PC-3 (cell line): ENCODE data around the gene USP11. TPM values are rescaled to one million over a fixed set of nuclear protein-coding genes. Genes with fewer than 3 reads are reported as not detected.

Experiments
- ATAC-seq: fragments of 200-7000 bp; cut with Tn5 transposase; 2 replicates; pipeline ENCODE4 v1.9.1; 2020; ENCODE audit warnings: mild to moderate bottlenecking, moderate library complexity
- BruUV-seq: library from RNA; stranded (reverse); fragments of 400-500 nt; replicated peaks from 2 replicates; lab custom pipeline; 2021; lab: Mats Ljungman, UMichigan
- CTCF ChIA-PET: fragments of 300-600 bp; sonication (Branson Sonifier 250); formaldehyde crosslinking; loops from one replicate; lab custom pipeline; 2022; ENCODE audit warnings: antibody characterized with exemption; lab: Charles Lee
- POLR2A ChIA-PET: fragments of 300-600 bp; sonication (Branson Sonifier 250); formaldehyde crosslinking; loops from one replicate; lab custom pipeline; 2022; ENCODE audit warnings: antibody characterized with exemption; ENCODE audit not compliant: unreplicated experiment; lab: Charles Lee
- DNase-seq: peaks from one replicate; pipeline ENCODE4 v3.0.0-alpha.2; 2015
- H2AFZ ChIP-seq: fragments of 300-600 bp; sonication (generic); 2 replicates; pipeline ENCODE4 v1.6.0; 2016; ENCODE audit warnings: antibody characterized with exemption, low read length
- H3F3A ChIP-seq: fragments of 300-600 bp; sonication (generic); one replicate; pipeline ENCODE4 v1.6.0; 2017; ENCODE audit warnings: antibody characterized with exemption, low read length, control low read depth, mild to moderate bottlenecking; ENCODE audit not compliant: unreplicated experiment
- H3K27ac ChIP-seq: fragments of 300-600 bp; sonication (generic); 2 replicates; pipeline ENCODE4 v1.5.1; 2016; ENCODE audit warnings: mild to moderate bottlenecking, low read length
- H3K27me3 ChIP-seq: fragments of 300-600 bp; sonication (generic); 2 replicates; pipeline ENCODE4 v1.6.1; 2016; ENCODE audit warnings: low read length, mixed read lengths
- H3K36me3 ChIP-seq: fragments of 300-600 bp; sonication (generic); 2 replicates; pipeline ENCODE4 v1.6.1; 2016; ENCODE audit warnings: low read depth, mixed run types, low read length, mixed read lengths
- H3K4me1 ChIP-seq: fragments of 300-600 bp; sonication (generic); 2 replicates; pipeline ENCODE4 v1.5.1; 2016; ENCODE audit warnings: low read length; ENCODE audit not compliant: insufficient read depth
- H3K4me2 ChIP-seq: fragments of 300-600 bp; sonication (generic); 2 replicates; pipeline ENCODE4 v1.6.0; 2016; ENCODE audit warnings: low read length
- H3K4me3 ChIP-seq: fragments of 300-600 bp; sonication (generic); 2 replicates; pipeline ENCODE4 v1.5.1; 2016; ENCODE audit warnings: mild to moderate bottlenecking, low read length, mixed read lengths
- H3K79me2 ChIP-seq: fragments of 300-600 bp; sonication (generic); 2 replicates; pipeline ENCODE4 v1.6.1; 2017; ENCODE audit warnings: low read length, mixed read lengths
- H3K9ac ChIP-seq: fragments of 300-600 bp; sonication (generic); 2 replicates; pipeline ENCODE4 v1.6.0; 2016; ENCODE audit warnings: mild to moderate bottlenecking, low read length
- H3K9me2 ChIP-seq: fragments of 300-600 bp; sonication (generic); replicated peaks from 2 replicates; pipeline ENCODE4 v1.6.1; 2016; ENCODE audit warnings: mixed run types, low read length, mixed read lengths
- H3K9me3 ChIP-seq: fragments of 300-600 bp; sonication (generic); 2 replicates; pipeline ENCODE4 v1.6.1; 2016; ENCODE audit warnings: low read length, mixed read lengths
- H4K20me1 ChIP-seq: fragments of 300-600 bp; sonication (generic); 2 replicates; pipeline ENCODE4 v1.6.1; 2016; ENCODE audit warnings: low read length, mixed read lengths
- EZH2 ChIP-seq: fragments of 300-600 bp; sonication (generic); IDR thresholded peaks from one replicate; pipeline ENCODE4 v1.6.1; 2017; ENCODE audit warnings: antibody characterized with exemption, mild to moderate bottlenecking, low read length; ENCODE audit not compliant: unreplicated experiment
- EZH2phosphoT487 ChIP-seq: fragments of 300-600 bp; sonication (generic); IDR thresholded peaks from 2 replicates; pipeline ENCODE4 v1.6.1; 2018; ENCODE audit warnings: mild to moderate bottlenecking, antibody characterized with exemption, low read length, borderline replicate concordance
- intact Hi-C: fragments of 100-400 bp; cut with micrococcal nuclease; formaldehyde crosslinking; loops from 2 replicates; pipeline ENCODE4 v1.9.0; 2023
- total RNA-seq: library from RNA; depleted of rRNA; stranded (reverse); fragments of >200 nt; gene quantifications from 2 replicates; pipeline ENCODE4 v1.2.3, GENCODE V29; 2014
- TF ChIP-seq, protein P1 (sequence below): fragments of 300-600 bp; sonication (generic); conservative IDR thresholded peaks from 2 replicates; pipeline ENCODE4 v1.5.1; 2017; ENCODE audit warnings: antibody characterized with exemption, low read depth, mild to moderate bottlenecking, low read length

USP11 gene
- total RNA-seq, 1 experiment from 2014 or later: 31.3 TPM

DNA sequence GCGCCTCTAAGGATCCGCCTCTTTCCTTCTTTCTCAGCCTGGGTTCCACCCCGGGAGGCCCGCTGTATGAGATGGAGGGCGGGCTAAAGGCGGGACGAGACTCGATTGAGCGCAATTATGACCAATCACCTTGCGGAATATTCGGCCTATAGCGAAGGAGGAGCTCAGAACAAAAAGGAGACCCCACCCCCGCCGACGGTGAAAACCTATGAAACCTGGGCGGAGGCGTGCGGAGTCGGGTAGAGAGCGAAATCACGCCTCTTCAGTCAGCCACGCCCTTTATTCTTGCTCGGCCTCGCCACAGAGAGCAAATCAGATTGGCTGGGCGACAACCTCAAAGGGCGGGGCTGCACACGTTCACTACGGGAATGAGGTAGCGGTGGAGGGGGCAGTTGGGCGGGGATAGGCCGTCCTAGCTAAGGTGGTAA, 14.9 kb upstream of the USP11 start:
- ATAC-seq (peak; percentile 83), DNase-seq (peak; percentile 98)
- intact Hi-C loops: loop anchor here (1.0 to 5.0 kb wide), 3 partner anchors 15 to 166 kb away; partner anchors contain the start of gene USP11
- Histone ChIP-seq H3K4me3 (peak overlapping the region; percentile 93), H3F3A (peaks cover 16% of the 10 kb centered on the region), H3K79me2 (peaks cover 44% of the 10 kb centered on the region), H2AFZ (peak overlapping the region; percentile 91), H3K27me3 (no peaks in the 10 kb centered on the region), H3K27ac (peak overlapping the region; percentile 96), H3K36me3 (peaks cover 32% of the 10 kb centered on the region), H3K9ac (peak overlapping the region; percentile 99), H3K9me3 (no peaks in the 10 kb centered on the region), H3K9me2 (no peaks in the 10 kb centered on the region), H4K20me1 (peaks cover 30% of the 10 kb centered on the region), H3K4me2 (peak overlapping the region; percentile 89), H3K4me1 (peaks cover 34% of the 10 kb centered on the region)
- POLR2A ChIA-PET: interaction anchor here (0.6 to 1.3 kb wide), 4 partner anchors 16 to 231 kb away, joined by 3 to 9 read pairs (median 6); partner anchors contain the start of gene USP11
- no peak for TF ChIP-seq EZH2phosphoT487
- no peak for TF ChIP-seq EZH2
- TF ChIP-seq, protein P1, sequence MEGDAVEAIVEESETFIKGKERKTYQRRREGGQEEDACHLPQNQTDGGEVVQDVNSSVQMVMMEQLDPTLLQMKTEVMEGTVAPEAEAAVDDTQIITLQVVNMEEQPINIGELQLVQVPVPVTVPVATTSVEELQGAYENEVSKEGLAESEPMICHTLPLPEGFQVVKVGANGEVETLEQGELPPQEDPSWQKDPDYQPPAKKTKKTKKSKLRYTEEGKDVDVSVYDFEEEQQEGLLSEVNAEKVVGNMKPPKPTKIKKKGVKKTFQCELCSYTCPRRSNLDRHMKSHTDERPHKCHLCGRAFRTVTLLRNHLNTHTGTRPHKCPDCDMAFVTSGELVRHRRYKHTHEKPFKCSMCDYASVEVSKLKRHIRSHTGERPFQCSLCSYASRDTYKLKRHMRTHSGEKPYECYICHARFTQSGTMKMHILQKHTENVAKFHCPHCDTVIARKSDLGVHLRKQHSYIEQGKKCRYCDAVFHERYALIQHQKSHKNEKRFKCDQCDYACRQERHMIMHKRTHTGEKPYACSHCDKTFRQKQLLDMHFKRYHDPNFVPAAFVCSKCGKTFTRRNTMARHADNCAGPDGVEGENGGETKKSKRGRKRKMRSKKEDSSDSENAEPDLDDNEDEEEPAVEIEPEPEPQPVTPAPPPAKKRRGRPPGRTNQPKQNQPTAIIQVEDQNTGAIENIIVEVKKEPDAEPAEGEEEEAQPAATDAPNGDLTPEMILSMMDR: no peak
- CTCF ChIA-PET: interaction anchor here (1.0 kb wide), 2 partner anchors 18 to 166 kb away, joined by 3 to 7 read pairs; no protein-coding TSS in a partner anchor
- no TSS peak for BruUV-seq

GRCh38 chrX:47218280-47218919, 14.4 kb upstream of the USP11 start, which contains the start of gene CDK16:
CDK16 (plus strand) TSS chrX:47218681; CDS start chrX:47223558, 4,877 bp downstream.
- H3K4me2 ChIP-seq: peak within 1 kb of the TSS; percentile 89
- DNase-seq: peak; percentile 77
- no peaks in the 10 kb centered on the region for H3K9me2 ChIP-seq
- peak within 1 kb of the TSS; percentile 91 for H2AFZ ChIP-seq
- TF ChIP-seq, protein P1: no peak
- no peak for TF ChIP-seq EZH2
- TF ChIP-seq EZH2phosphoT487: no peak
- peak within 1 kb of the TSS; percentile 93 for H3K4me3 ChIP-seq
- ATAC-seq: peak; percentile 42
- intact Hi-C loops: loop anchor here (1.0 to 5.0 kb wide), 2 partner anchors 15 to 94 kb away; partner anchors contain the start of gene USP11
- H3K9ac ChIP-seq: peak within 1 kb of the TSS; percentile 99
- H3K27ac ChIP-seq: peak within 1 kb of the TSS; percentile 96
- H3K27me3 ChIP-seq: no peaks in the 10 kb centered on the region
- peaks cover 30% of the 10 kb centered on the region for H4K20me1 ChIP-seq
- ChIA-PET CTCF (interaction anchor here (1.0 kb wide), 2 partner anchors 18 to 166 kb away, joined by 3 to 7 read pairs; no protein-coding TSS in a partner anchor), POLR2A (interaction anchor here (1.3 kb wide), 2 partner anchors 15 to 18 kb away, joined by 6 to 9 read pairs; partner anchors contain the start of gene USP11)
- peaks cover 16% of the 10 kb centered on the region for H3F3A ChIP-seq
- BruUV-seq: TSS peak; percentile 58
- peaks cover 34% of the 10 kb centered on the region for H3K4me1 ChIP-seq
- peaks cover 32% of the 10 kb centered on the region for H3K36me3 ChIP-seq
- H3K79me2 ChIP-seq: peaks cover 47% of the 10 kb centered on the region
- no peaks in the 10 kb centered on the region for H3K9me3 ChIP-seq
